Measurements from ENCODE around the gene ZFPM1.
"Not testable (repeated sequence)": the region's sequence is repeated elsewhere in the genome, so short reads cannot be mapped to it uniquely, and the experiment has no call there.

ZFPM1 gene

GRCh38 chr16:88453217-88453531 lies at the start of gene ZFPM1:
Gene ZFPM1, plus strand, starts transcription at chr16:88453280. Its CDS starts 359 bp downstream, at chr16:88453639.
- DNase-seq = no peak

- no peak for DNase-seq
Observed at GRCh38 chr16:88403794-88404581, 49.1 kb upstream of the ZFPM1 start.

GRCh38 chr16:88404769-88405168 lies 48.3 kb upstream of the ZFPM1 start:
- DNase-seq = no peak

- DNase-seq = no peak
Observed at GRCh38 chr16:88405216-88406060, 47.6 kb upstream of the ZFPM1 start.

- no peak for DNase-seq
Observed at GRCh38 chr16:88406096-88407041, 46.7 kb upstream of the ZFPM1 start.

GRCh38 chr16:88407042-88407420 lies 46.0 kb upstream of the ZFPM1 start:
- DNase-seq = no peak

- no peak for DNase-seq
Observed at GRCh38 chr16:88407807-88408206, 45.3 kb upstream of the ZFPM1 start.

- no peak for DNase-seq
Observed at GRCh38 chr16:88408561-88409142, 44.4 kb upstream of the ZFPM1 start.

GRCh38 chr16:88409296-88410065 lies 43.6 kb upstream of the ZFPM1 start:
- DNase-seq = no peak

GRCh38 chr16:88410297-88410968 lies 42.6 kb upstream of the ZFPM1 start:
- not testable (repeated sequence) for DNase-seq

GRCh38 chr16:88411951-88412576 lies 41.0 kb upstream of the ZFPM1 start:
- no peak for DNase-seq

GRCh38 chr16:88412766-88413165 lies 40.3 kb upstream of the ZFPM1 start:
- no peak for DNase-seq

GRCh38 chr16:88413231-88413630 lies 39.8 kb upstream of the ZFPM1 start:
- no peak for DNase-seq

GRCh38 chr16:88413631-88414030 lies 39.4 kb upstream of the ZFPM1 start:
- no peak for DNase-seq

- no peak for DNase-seq
Observed at GRCh38 chr16:88414521-88415380, 38.3 kb upstream of the ZFPM1 start.

- no peak for DNase-seq
Observed at GRCh38 chr16:88415381-88415705, 37.7 kb upstream of the ZFPM1 start.

- DNase-seq = no peak
Observed at GRCh38 chr16:88415713-88416323, 37.3 kb upstream of the ZFPM1 start.

GRCh38 chr16:88416686-88417085 lies 36.4 kb upstream of the ZFPM1 start:
- no peak for DNase-seq

GRCh38 chr16:88417684-88418476 lies 35.2 kb upstream of the ZFPM1 start:
- no peak for DNase-seq

All from CD4-positive, alpha-beta T cell treated with Interleukin-6 for 4 hours (primary cell).